HEK293 (cell line): ENCODE results near the gene GPRIN2.

Source experiments
- ZBTB20 ChIP-seq: fragments of 450-650 bp; formaldehyde crosslinking; IDR thresholded peaks from 2 replicates; pipeline ENCODE4 v1.5.1; 2016; ENCODE audit warnings: missing biosample characterization, missing genetic modification characterization
- ZNF530 ChIP-seq: fragments of 450-650 bp; formaldehyde crosslinking; IDR thresholded peaks from 2 replicates; pipeline ENCODE4 v1.5.1; 2016; ENCODE audit warnings: low read depth, missing biosample characterization, missing genetic modification characterization

DNA sequence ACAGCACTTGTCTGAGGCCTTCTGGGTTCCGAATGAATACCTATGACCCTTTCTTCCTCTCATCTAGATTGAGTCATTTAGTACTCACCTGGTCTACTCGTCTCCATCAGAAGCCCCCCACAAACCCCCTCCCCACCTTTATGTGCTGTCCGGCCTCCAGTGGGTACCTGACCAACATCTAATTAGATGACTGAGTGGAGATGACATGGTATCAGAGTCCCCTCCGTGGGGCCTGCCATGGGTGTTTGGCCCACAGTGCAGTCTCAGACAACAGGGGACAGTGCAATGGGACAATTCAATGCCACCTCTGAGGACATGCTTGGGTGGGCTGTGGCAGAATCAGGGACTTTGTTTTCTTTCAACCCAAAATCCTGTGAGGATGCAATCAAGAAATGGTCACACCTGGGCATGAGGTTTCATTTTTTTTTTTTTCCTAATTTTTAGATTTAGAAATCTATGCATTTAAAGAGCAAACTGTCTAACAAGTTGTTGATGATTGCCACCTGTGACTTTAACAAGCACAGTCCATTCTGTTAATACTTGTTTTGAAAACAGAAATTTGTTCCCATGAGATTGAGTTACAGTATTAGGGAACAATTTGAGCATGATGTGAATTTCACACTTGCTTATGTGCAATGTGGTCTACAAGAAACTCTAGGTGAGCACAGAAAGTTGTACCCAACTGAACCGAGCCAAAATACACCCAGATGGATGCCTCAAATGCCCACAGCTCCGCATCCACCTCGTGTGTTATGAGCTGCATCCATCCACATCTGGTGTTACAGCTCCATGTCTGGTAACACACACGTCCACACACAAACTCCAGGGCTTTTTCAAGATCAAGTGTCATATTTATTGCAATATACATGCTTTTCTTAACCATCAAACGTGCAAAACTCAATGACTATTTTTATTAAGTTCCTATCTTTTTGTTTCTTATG lies 27.5 kb downstream of the GPRIN2 start:
- TF ChIP-seq ZNF530 (tag by site-specific recombination) (no peak), ZBTB20 (tag by site-specific recombination) (no peak)
